Measurements from ENCODE around the gene PPFIA1.
A peak's percentile ranks its signal among the peaks of the same experiment; 100 is the strongest.
"Not testable (repeated sequence)": the region's sequence is repeated elsewhere in the genome, so short reads cannot be mapped to it uniquely, and the experiment has no call there.

The PPFIA1 gene

DNA sequence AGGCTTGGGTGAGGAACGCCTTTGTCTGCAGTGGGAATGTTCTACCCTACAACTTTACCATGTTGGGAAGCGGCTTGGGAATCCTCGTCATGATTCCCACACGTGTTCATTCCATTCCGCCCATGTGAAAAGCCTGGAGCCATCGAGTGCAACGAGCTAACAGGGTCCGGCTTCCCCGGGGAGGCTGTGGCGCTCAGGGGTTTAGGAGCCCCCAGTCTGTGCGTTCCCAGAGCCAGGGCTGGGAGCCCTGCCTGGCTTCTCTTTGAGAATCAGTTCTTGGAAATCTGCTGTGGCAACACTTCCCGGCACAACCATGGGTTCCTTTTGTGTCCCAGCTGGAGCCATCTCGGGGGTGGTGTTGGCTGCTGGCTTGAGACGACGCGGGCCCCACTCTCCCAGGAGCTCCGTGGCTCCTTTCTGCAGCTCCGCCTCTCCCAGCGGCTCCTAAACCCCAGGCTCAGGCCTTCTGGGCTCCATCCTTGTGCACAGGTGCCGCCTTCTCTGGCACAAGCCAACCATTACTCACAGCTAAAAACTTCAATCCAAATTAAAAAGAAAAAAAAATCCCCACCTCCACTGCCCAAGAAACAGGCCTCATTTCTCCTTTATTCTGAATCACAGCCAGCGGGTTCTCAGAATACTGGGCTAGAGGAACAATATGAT, 18.7 kb upstream of the PPFIA1 start:
- DNase-seq: no peak

DNA sequence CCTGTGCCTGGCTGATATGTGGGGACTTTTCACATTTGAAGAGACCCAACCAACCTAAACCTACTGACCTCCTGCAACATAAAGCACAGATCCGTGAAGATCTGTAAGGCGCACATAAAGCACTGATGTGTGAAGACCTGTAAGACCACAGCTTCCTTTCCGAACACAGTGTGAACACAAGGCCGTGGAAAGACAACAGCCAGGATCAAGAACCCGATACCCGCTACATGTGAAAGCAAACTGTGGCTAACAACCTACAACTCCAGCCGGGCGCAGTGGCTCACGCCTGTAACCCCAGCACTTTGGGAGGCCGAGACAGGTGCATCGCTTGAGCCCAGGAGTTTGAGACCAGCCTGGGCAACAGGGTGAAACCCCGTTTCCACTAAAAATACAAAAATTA, 17.6 kb upstream of the PPFIA1 start:
- DNase-seq: no peak

DNA sequence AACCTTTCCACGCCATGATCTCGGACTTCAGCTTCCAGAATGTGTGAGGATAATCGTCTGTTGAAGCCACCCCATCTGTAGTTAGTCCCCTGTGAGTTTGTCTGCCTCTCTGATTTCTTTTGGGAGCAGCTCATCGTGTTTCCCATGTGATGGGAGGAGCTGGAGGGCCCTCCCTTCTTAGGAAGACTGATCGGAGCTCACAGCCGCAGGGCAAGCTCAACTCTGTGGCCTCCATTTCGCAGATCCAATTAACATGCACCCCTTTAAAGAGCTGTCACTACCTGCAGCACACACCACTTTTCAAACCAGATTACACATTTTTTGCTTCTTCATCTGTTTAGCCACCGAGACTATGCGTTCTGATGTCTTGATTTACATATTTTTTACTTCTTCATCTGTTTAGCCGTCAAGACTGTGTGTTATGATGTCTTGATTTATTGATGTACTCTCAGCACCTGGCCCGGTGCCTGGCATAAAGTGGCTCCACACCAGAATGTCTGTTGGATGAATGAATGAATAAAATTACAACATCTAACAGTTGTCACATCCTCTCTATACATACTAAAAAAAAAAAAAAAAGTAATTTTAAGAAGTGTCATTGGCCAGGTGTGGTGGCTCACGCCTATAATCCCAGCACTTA, 14.9 kb upstream of the PPFIA1 start:
- DNase-seq: no peak

- DNase-seq: not testable (repeated sequence)
These were observed 11.4 kb upstream of the PPFIA1 start for GRCh38 chr11:70259077-70259476.

GRCh38 chr11:70262951-70263350, 7.5 kb upstream of the PPFIA1 start:
- DNase-seq: no peak

GRCh38 chr11:70263363-70263762, 7.1 kb upstream of the PPFIA1 start:
- DNase-seq: no peak

GRCh38 chr11:70265341-70265740, 5.1 kb upstream of the PPFIA1 start:
- DNase-seq: no peak

GRCh38 chr11:70267405-70267950, 3.0 kb upstream of the PPFIA1 start:
- DNase-seq: no peak

DNA sequence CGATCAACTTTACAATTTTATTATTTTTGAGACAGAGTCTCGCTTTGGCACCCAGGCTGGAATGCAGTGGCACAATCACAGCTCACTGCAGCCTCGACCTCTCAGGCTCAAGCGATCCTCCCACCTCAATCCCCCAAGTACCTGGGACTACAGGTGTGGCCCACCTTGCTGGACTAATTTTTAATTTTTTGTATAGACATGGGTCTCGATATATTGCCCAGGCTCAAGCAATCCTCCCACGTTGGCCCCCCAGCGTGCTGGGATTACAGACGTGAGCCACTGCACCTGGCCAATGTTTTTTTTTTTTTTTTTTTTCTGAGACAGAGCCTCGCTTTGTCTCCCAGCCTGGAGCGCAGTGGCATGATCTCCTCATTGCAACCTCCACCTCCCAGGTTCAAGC, 2.0 kb upstream of the PPFIA1 start:
- no peak for DNase-seq

GRCh38 chr11:70270877-70271648, 573 bp downstream of the PPFIA1 start:
- DNase-seq: peak; percentile 46

DNA sequence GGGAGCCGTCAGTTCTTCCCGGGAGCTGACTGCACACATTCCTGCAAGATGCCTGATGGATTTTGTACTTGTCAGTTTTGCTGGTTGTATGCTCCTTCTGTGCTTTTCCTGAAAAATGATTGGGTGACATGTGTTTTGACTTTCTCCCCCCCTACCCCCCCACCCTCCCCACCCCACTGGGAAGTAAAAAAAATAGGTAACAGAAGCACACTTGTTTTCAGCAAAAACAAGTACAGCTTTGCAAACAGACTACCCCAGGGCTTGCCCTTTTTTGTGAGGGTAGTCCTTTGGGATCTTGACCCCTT, 1.1 kb downstream of the PPFIA1 start:
- no peak for DNase-seq

DNA sequence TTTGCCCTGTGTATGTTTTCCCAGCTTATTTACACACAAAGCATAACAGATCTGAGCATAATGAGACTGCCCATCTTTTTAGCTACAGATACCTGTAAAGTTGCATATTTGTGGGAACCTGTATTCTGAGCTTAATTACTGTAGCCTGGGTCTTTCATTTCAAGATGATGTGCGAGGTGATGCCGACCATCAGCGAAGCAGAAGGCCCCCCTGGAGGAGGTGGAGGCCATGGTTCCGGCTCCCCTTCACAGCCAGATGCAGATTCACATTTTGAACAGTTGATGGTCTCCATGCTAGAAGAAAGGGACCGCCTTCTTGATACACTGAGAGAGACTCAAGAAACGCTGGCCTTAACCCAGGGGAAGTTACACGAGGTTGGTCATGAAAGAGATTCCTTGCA, 1.5 kb downstream of the PPFIA1 start:
- DNase-seq: no peak

DNA sequence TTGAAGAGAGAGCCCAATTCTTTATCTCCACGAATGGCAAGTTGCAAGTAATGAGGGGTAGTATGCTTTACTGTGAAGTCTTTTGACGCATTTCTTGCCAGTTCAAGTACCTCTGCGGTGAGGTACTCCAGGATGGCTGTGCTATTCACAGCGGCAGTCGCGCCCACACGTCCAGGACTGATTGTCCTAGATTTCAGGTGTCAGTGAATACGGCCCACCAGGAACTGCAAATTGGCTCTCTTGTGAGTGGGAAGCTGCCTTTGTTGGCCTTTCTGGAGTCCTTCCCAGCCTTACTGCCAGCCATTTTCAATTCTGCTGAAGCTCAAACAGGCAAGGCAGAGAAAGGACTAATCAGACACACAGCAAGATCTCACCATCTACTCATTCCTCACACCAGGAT, 8.5 kb downstream of the PPFIA1 start:
- DNase-seq: no peak

DNA sequence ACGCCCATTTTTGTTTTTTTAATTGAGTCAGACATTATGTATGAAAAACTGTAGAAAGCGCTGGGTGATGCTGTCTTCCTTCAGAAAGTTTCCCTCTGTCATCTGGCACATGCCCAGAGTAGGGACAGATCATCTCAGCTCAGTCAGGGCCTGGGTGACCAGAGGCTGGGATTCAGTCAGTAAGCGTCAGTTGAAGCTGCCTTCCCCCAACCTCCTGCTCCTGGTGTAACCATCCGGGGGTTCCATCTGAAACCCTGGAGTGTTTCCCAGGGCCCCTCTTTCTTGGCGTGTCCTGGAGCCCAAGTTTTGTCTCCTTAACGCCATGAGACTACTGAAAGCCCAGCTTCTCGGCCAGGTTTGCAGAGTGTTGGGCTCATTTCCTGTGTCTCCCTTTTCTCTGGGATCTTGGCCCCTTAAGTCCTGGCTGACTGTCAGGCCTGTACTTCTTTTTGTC, 10.7 kb downstream of the PPFIA1 start:
- no peak for DNase-seq

DNA sequence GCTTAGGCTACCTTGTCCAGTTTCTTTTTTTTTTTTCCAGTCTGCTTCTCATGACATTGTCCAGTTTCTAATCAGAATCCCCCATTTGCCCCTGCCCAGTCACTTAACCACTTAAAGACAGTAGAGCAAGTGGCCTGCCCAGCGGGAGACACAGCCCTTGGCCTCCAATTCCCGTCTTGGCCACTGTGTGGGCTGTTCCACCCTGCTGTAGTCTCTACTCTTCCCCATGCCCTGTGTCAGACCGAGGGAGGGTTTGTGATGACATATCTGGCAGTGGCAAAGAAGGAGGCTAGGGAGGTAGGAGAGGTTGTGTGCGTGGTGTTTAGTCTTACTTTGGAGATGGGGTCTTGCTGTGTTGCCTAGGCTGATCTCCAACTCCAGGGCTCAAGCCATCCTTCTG, 11.5 kb downstream of the PPFIA1 start:
- no peak for DNase-seq

DNA sequence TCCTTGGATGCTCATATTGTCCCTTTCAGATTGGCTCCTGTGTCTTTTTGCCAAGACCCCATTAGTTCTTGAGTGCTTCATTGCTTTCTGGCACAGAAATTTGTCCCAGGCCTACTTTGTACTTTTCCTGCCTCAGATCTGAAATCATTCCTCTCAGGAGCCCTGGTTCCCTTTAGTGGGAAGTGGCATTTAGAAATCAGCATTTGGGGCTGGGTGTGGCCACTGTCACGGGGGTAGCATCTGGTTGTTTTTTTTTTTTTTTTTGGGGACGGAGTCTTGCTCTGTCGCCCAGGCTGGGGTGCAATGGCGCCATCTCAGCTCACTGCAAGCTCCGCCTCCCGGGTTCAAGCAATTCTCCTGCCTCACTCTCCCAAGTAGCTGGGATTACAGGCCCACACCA, 18.2 kb downstream of the PPFIA1 start:
- no peak for DNase-seq

GRCh38 chr11:70289582-70289981, 19.1 kb downstream of the PPFIA1 start:
- DNase-seq: no peak

- DNase-seq: no peak
These were observed 20.0 kb downstream of the PPFIA1 start for GRCh38 chr11:70290361-70291065.

DNA sequence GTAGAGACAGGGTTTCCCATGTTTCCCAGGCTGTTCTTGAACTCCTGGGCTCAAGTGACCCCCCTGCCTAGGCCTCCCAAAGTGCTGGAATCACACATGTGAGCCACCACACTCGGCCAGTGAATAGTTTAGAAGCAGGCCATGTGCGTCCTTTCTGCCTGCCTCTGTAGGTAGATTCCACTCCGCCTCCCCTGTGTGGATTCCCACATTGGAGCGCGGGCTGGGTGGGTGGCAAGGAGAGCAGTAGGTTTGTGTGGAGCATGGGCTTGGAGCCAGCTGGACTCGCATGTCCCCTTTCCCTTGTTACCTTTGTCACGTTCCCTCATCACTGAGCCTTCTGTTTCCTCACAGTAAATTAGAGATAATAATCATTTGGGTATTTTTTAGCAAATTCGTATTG, 21.7 kb downstream of the PPFIA1 start:
- no peak for DNase-seq

GRCh38 chr11:70292863-70293262, 22.4 kb downstream of the PPFIA1 start:
- DNase-seq: no peak

DNA sequence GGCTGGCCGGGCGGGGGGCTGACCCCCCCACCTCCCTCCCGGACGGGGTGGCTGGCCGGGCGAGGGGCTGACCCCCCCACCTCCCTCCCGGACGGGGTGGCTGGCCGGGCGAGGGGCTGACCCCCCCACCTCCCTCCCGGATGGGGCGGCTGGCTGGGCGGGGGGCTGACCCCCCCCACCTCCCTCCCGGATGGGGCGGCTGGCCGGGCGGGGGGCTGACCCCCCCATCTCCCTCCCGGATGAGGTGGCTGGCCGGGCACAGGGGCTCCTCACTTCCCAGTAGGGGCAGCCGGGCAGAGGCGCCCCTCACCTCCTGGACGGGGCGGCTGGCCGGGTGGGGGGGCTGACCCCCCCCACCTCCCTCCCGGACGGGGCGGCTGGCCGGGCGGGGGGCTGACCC, 24.7 kb downstream of the PPFIA1 start:
- not testable (repeated sequence) for DNase-seq

GRCh38 chr11:70296681-70297080, 26.2 kb downstream of the PPFIA1 start:
- DNase-seq: no peak

- no peak for DNase-seq
These were observed 26.9 kb downstream of the PPFIA1 start for GRCh38 chr11:70297341-70297740.

Measured in central memory CD4-positive, alpha-beta T cell (primary cell).